CD4-positive, alpha-beta T cell treated with Interleukin-21 for 1 hour (primary cell): Measurements from ENCODE around the gene EEF2.

ENCODE experiments used
- DNase-seq: peaks from one replicate; pipeline ENCODE4 v3.0.0-alpha.2; 2020

Gene EEF2

GRCh38 chr19:3984908-3985642, at the start of gene EEF2:
EEF2 (minus strand) TSS chr19:3985463; CDS start chr19:3985380, 83 bp downstream.
- peak; percentile 93 for DNase-seq

- DNase-seq = no peak
These were observed 49.1 kb upstream of the EEF2 start for GRCh38 chr19:4034048-4035017.

- no peak for DNase-seq
These were observed 48.0 kb upstream of the EEF2 start for GRCh38 chr19:4033028-4033956.

- no peak for DNase-seq
These were observed 47.2 kb upstream of the EEF2 start for GRCh38 chr19:4032436-4032835.

- DNase-seq = no peak
These were observed 46.2 kb upstream of the EEF2 start for GRCh38 chr19:4031420-4031819.

GRCh38 chr19:4030981-4031380, 45.7 kb upstream of the EEF2 start:
- DNase-seq = no peak

- DNase-seq = no peak
These were observed 45.3 kb upstream of the EEF2 start for GRCh38 chr19:4030552-4030951.

- no peak for DNase-seq
These were observed 44.0 kb upstream of the EEF2 start for GRCh38 chr19:4029247-4029614.

GRCh38 chr19:4028334-4029246, 43.3 kb upstream of the EEF2 start:
- DNase-seq = no peak

- no peak for DNase-seq
These were observed 41.9 kb upstream of the EEF2 start for GRCh38 chr19:4027146-4027545.

- no peak for DNase-seq
These were observed 40.1 kb upstream of the EEF2 start for GRCh38 chr19:4025317-4025716.

- no peak for DNase-seq
These were observed 38.5 kb upstream of the EEF2 start for GRCh38 chr19:4023600-4024398.

- no peak for DNase-seq
These were observed 34.3 kb upstream of the EEF2 start for GRCh38 chr19:4019578-4019977.

- DNase-seq = no peak
These were observed 33.7 kb upstream of the EEF2 start for GRCh38 chr19:4018775-4019504.

- DNase-seq = no peak
These were observed 32.9 kb upstream of the EEF2 start for GRCh38 chr19:4018140-4018613.

GRCh38 chr19:4016903-4017638, 31.8 kb upstream of the EEF2 start:
- DNase-seq = no peak

- no peak for DNase-seq
These were observed 31.2 kb upstream of the EEF2 start for GRCh38 chr19:4016486-4016885.

- no peak for DNase-seq
These were observed 30.6 kb upstream of the EEF2 start for GRCh38 chr19:4015705-4016402.
